Trophoblast cell (in vitro differentiated cells and primary cell): Measurements from ENCODE around the gene VSTM2B.

Experiments
- DNase-seq, 2 donors: peaks; one replicate each; pipeline ENCODE4 v3.0.0-alpha.2; 2016
- H2AFZ ChIP-seq: 2 replicates; pipeline ENCODE4 v1.6.1; 2013; ENCODE audit warnings: low read length, moderate library complexity, mild to moderate bottlenecking; ENCODE audit not compliant: insufficient read depth, poor library complexity
- H2AK5ac ChIP-seq: 2 replicates; pipeline ENCODE4 v1.6.1; 2013; ENCODE audit warnings: mild to moderate bottlenecking, low read length
- H2BK120ac ChIP-seq: 2 replicates; pipeline ENCODE4 v1.6.1; 2013; ENCODE audit warnings: low read length, mild to moderate bottlenecking, moderate library complexity; ENCODE audit not compliant: insufficient read depth, poor library complexity
- H2BK12ac ChIP-seq: 2 replicates; pipeline ENCODE4 v1.6.1; 2013; ENCODE audit warnings: mild to moderate bottlenecking, low read length, moderate library complexity
- H2BK5ac ChIP-seq: 2 replicates; pipeline ENCODE4 v1.6.1; 2013; ENCODE audit warnings: low read length, low read depth, moderate library complexity, mild to moderate bottlenecking; ENCODE audit not compliant: poor library complexity
- H3K14ac ChIP-seq: 2 replicates; pipeline ENCODE4 v1.6.1; 2013; ENCODE audit warnings: mild to moderate bottlenecking, low read length
- H3K18ac ChIP-seq: 2 replicates; pipeline ENCODE4 v1.6.1; 2013; ENCODE audit warnings: mild to moderate bottlenecking, low read length
- H3K23ac ChIP-seq: 2 replicates; pipeline ENCODE4 v1.6.1; 2013; ENCODE audit warnings: low read length
- H3K27ac ChIP-seq: 2 replicates; pipeline ENCODE4 v1.5.1; 2013; ENCODE audit warnings: low read depth, mild to moderate bottlenecking, inconsistent platforms, low read length, moderate library complexity
- H3K27me3 ChIP-seq: 2 replicates; pipeline ENCODE4 v1.6.1; 2013; ENCODE audit warnings: inconsistent platforms, mild to moderate bottlenecking, low read length, moderate library complexity; ENCODE audit not compliant: insufficient read depth
- H3K36me3 ChIP-seq, 2 experiments: 1 replicate in 1 of 2; 2 replicates in 1 of 2; pipeline ENCODE4 v1.6.1; 2013; ENCODE audit warnings: low read length in 2 of 2, mild to moderate bottlenecking in 2 of 2, moderate library complexity in 1 of 2; ENCODE audit not compliant: insufficient read depth in 2 of 2, control insufficient read depth in 1 of 2
- H3K4ac ChIP-seq: 2 replicates; pipeline ENCODE4 v1.6.1; 2013; ENCODE audit warnings: low read depth, mild to moderate bottlenecking, low read length, moderate library complexity
- H3K4me1 ChIP-seq, 2 experiments: 1 replicate in 1 of 2; 2 replicates in 1 of 2; pipeline ENCODE4 v1.6.1; 2013; ENCODE audit warnings: low read length in 2 of 2, mild to moderate bottlenecking in 2 of 2, moderate library complexity in 1 of 2; ENCODE audit not compliant: insufficient read depth in 2 of 2, control insufficient read depth in 1 of 2
- H3K4me2 ChIP-seq: 2 replicates; pipeline ENCODE4 v1.6.1; 2013; ENCODE audit warnings: inconsistent platforms, mild to moderate bottlenecking, low read length, moderate library complexity
- H3K4me3 ChIP-seq: 2 replicates; pipeline ENCODE4 v1.5.1; 2013; ENCODE audit warnings: mild to moderate bottlenecking, low read depth, low read length, inconsistent platforms
- H3K79me1 ChIP-seq: one replicate; pipeline ENCODE4 v1.6.1; 2013; ENCODE audit warnings: low read length
- H3K79me2 ChIP-seq: 2 replicates; pipeline ENCODE4 v1.6.1; 2013; ENCODE audit warnings: low read length, mild to moderate bottlenecking; ENCODE audit not compliant: control insufficient read depth, insufficient read depth, poor library complexity
- H3K9ac ChIP-seq: 2 replicates; pipeline ENCODE4 v1.6.1; 2013; ENCODE audit warnings: mild to moderate bottlenecking, low read length
- H3K9me3 ChIP-seq: 2 replicates; pipeline ENCODE4 v1.6.1; 2013; ENCODE audit warnings: low read depth, mild to moderate bottlenecking, control low read depth, inconsistent platforms, low read length; ENCODE audit not compliant: insufficient read depth
- H4K12ac ChIP-seq: 2 replicates; pipeline ENCODE4 v1.6.1; 2013; ENCODE audit warnings: low read depth, mild to moderate bottlenecking, low read length, moderate library complexity
- H4K8ac ChIP-seq: 2 replicates; pipeline ENCODE4 v1.6.1; 2013; ENCODE audit warnings: low read depth, mild to moderate bottlenecking, low read length, moderate library complexity
- H4K91ac ChIP-seq: one replicate; pipeline ENCODE4 v1.6.1; 2013; ENCODE audit warnings: low read depth, mild to moderate bottlenecking, low read length, moderate library complexity
- WGBS: extraction: QIAGEN DNeasy Blood & Tissue Kit; methylation state at CpG from one replicate; pipeline ENCODE4 v1.1.7; 2013; ENCODE audit warnings: missing lambda C conversion rate; ENCODE audit not compliant: insufficient read length, insufficient coverage; ENCODE audit errors: extremely low coverage; 5-methylcytosine and 5-hydroxymethylcytosine counted together

Gene VSTM2B

DNA sequence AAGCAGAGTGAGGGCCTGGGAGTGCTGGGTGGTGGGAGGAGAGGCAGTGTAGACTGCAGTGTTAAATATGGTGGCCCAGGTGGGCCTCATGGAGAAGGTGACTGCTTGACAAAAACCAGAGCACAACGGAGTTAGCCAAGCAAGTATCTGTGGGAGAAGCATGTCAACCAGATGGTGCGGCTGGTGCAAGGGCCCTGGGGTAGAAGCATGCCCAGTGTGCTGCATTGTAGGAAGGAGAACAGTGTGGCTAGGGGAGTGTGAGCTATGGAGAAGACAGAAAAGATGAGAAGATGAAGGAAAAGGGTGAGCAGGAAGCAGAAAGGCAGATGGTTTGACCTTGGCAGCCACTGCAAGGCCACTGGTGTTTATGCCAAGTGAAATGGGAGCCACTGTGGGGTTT lies 2.2 kb upstream of the VSTM2B start:
- no peak overlapping the region for H2AFZ ChIP-seq
- peaks cover 8% of the 10 kb centered on the region for H3K9me3 ChIP-seq
- no CpG with 5 or more reads among the region's 2 CpGs for WGBS
- H3K36me3 ChIP-seq, result no peaks in the 10 kb centered on the region
- no peak overlapping the region for H3K23ac ChIP-seq
- H3K4me1 ChIP-seq, result no peaks in the 10 kb centered on the region
- no peak overlapping the region for H3K4me2 ChIP-seq
- H3K4me3 ChIP-seq, result no peak overlapping the region
- no peaks in the 10 kb centered on the region for H3K79me2 ChIP-seq
- no peak overlapping the region for H3K27ac ChIP-seq
- no peak overlapping the region for H2BK5ac ChIP-seq
- no peak overlapping the region for H4K8ac ChIP-seq
- H2BK120ac ChIP-seq, result no peak overlapping the region
- no peak overlapping the region for H4K91ac ChIP-seq
- peaks cover 49% of the 10 kb centered on the region for H3K27me3 ChIP-seq
- H3K79me1 ChIP-seq, result no peaks in the 10 kb centered on the region
- H2AK5ac ChIP-seq, result no peak overlapping the region
- H4K12ac ChIP-seq, result no peak overlapping the region
- no peak overlapping the region for H3K9ac ChIP-seq
- H2BK12ac ChIP-seq, result no peak overlapping the region
- no peak overlapping the region for H3K14ac ChIP-seq
- no peak overlapping the region for H3K18ac ChIP-seq
- DNase-seq, result no peak
- no peak overlapping the region for H3K4ac ChIP-seq

DNA sequence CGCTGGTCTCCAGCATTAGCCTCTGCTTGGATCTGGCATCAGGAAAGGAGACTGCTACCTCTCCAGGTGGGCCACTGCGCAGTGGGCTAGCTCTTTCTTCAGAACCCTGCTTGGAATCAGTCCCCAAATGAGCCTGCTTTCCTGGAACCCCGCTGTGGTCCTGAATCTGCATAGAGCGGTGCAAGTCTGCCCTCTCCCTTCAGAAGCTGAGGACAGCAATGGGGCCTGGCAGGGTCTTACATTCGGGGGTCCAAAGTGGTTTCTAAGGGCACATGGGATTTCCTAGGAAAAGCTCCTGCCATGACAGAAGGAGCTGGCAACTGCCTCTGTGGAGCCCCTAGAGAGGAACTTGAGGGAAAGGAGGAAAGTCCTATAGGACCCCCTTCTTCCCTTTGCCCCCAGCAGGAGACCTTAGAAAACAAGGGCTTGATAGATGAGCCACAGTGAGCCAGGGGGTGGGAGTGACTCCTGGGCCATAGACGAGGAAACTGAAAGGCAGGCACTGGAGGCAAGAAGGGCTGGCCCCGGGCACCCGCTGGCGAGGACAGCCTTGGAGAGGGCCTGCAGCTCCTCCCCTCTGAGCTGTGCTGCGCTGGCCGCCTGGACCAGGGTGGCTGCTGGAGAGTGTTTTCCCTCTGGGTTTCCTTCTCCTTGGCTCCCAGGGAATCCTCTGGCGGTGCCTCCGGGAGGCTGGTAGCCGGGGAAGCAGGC lies 1.4 kb upstream of the VSTM2B start:
- Histone ChIP-seq H3K18ac (no peak overlapping the region), H3K4me3 (no peak overlapping the region), H2AFZ (no peak overlapping the region), H3K79me2 (no peaks in the 10 kb centered on the region), H3K23ac (no peak overlapping the region), H3K14ac (no peak overlapping the region), H2BK5ac (no peak overlapping the region), H3K27ac (no peak overlapping the region), H3K4me1 (no peaks in the 10 kb centered on the region), H3K27me3 (peaks cover 57% of the 10 kb centered on the region), H2BK12ac (no peak overlapping the region), H3K4me2 (no peak overlapping the region), H3K36me3 (no peaks in the 10 kb centered on the region), H4K8ac (no peak overlapping the region), H2AK5ac (no peak overlapping the region), H2BK120ac (no peak overlapping the region), H3K4ac (no peak overlapping the region), H3K9me3 (peaks cover 9% of the 10 kb centered on the region), H4K91ac (no peak overlapping the region), H3K79me1 (no peaks in the 10 kb centered on the region), H4K12ac (no peak overlapping the region), H3K9ac (no peak overlapping the region)
- DNase-seq, result no peak
- WGBS, result no CpG with 5 or more reads among the region's 14 CpGs

GRCh38 chr19:29524912-29525831 lies 622 bp upstream of the VSTM2B start:
- no peak overlapping the region for H2BK5ac ChIP-seq
- no peak overlapping the region for H4K8ac ChIP-seq
- no CpG with 5 or more reads among the region's 80 CpGs for WGBS

GRCh38 chr19:29526730-29527499 lies 1.1 kb downstream of the VSTM2B start:
- Histone ChIP-seq H3K79me1 (no peaks in the 10 kb centered on the region), H3K9me3 (peaks cover 14% of the 10 kb centered on the region), H2BK5ac (no peak overlapping the region), H4K12ac (no peak overlapping the region), H3K27ac (no peak overlapping the region), H3K27me3 (peaks cover 78% of the 10 kb centered on the region), H2BK12ac (no peak overlapping the region), H3K4ac (no peak overlapping the region), H2AFZ (no peak overlapping the region), H3K79me2 (no peaks in the 10 kb centered on the region), H4K91ac (no peak overlapping the region), H3K9ac (no peak overlapping the region), H3K36me3 (no peaks in the 10 kb centered on the region), H4K8ac (no peak overlapping the region), H3K4me3 (no peak overlapping the region), H3K23ac (no peak overlapping the region), H3K4me2 (peak overlapping the region; percentile 20), H2BK120ac (no peak overlapping the region), H3K4me1 (peaks cover 2 to 5% of the 10 kb centered on the region in 2 experiments), H2AK5ac (no peak overlapping the region), H3K18ac (no peak overlapping the region), H3K14ac (no peak overlapping the region)
- DNase-seq, result no peak
- WGBS, result no CpG with 5 or more reads among the region's 79 CpGs

More at GRCh38 chr19:29524912-29525831, 622 bp upstream of the VSTM2B start:
- Histone ChIP-seq H3K79me1 (no peaks in the 10 kb centered on the region), H2BK120ac (no peak overlapping the region), H3K4ac (no peak overlapping the region), H3K27me3 (peaks cover 65% of the 10 kb centered on the region), H3K9ac (no peak overlapping the region), H3K4me3 (no peak overlapping the region), H3K4me1 (peaks cover 2 to 5% of the 10 kb centered on the region in 2 experiments), H3K4me2 (no peak overlapping the region), H3K9me3 (peaks cover 14% of the 10 kb centered on the region), H3K27ac (no peak overlapping the region), H3K36me3 (no peaks in the 10 kb centered on the region), H3K23ac (no peak overlapping the region), H4K12ac (no peak overlapping the region), H3K18ac (no peak overlapping the region), H4K91ac (no peak overlapping the region), H2AK5ac (no peak overlapping the region), H2BK12ac (no peak overlapping the region), H2AFZ (no peak overlapping the region), H3K79me2 (no peaks in the 10 kb centered on the region), H3K14ac (no peak overlapping the region)
- no peak for DNase-seq
